Measurements from ENCODE around the gene LRWD1. TPM values are rescaled to one million over a fixed set of nuclear protein-coding genes. Genes with fewer than 3 reads are reported as not detected.

Gene LRWD1
- total and polyA plus RNA-seq, 2 of the 4 experiments (the other 2 are of a cell fraction) = 20.3 to 27.2 TPM

DNA sequence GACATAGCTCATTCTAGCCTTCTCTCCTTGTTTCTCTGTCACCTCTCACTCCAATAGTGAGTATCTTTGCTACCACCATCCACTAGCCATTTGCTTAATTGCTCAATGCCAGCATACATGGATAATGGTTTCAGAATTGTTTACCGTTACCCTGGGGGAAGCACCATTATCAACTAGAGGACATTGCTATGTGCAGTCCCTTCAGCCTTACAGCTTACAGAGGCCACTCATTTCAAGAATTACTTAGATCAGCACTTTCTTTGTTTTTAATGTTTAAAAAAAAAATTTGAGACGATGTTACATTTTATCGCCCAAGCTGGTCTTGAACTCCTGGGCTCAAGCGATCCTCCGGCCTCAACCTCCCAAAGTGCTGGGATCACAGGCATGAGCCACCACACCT is 46.2 kb upstream of the LRWD1 start:
- Histone ChIP-seq H4K8ac (ENCODE audit: low read depth in 2 of 2, low read length in 2 of 2) (no peak overlapping the region), H3K79me1 (ENCODE audit: low read depth in 1 of 2, low read length in 2 of 2) (peaks cover 20 to 55% of the 10 kb centered on the region in 2 experiments), H4K20me1 (ENCODE audit: insufficient read depth, low read length) (no peaks in the 10 kb centered on the region; the same call in none of the 2 replicates), H2BK5ac (ENCODE audit: low read depth, low read length, poor library complexity, severe bottlenecking) (no peak overlapping the region), H3K23ac (ENCODE audit: low read depth, low read length) (no peak overlapping the region), H2BK20ac (ENCODE audit: low read depth, low read length) (no peak overlapping the region), H3K18ac (ENCODE audit: low read depth, low read length) (no peak overlapping the region), H2AK5ac (ENCODE audit: low read depth, low read length) (no peak overlapping the region), H3K56ac (ENCODE audit: extremely low read depth, insufficient read depth, low read length) (no peak overlapping the region), H2AK9ac (replicated peaks; ENCODE audit: low read depth, low read length, poor library complexity) (no peak overlapping the region), H2BK15ac (ENCODE audit: low read depth, low read length) (no peak overlapping the region), H3K9ac (ENCODE audit: low read depth, low read length) (no peak overlapping the region), H4K5ac (ENCODE audit: low read depth, low read length) (no peak overlapping the region), H3K4me1 (ENCODE audit: control insufficient read depth, insufficient read depth, low read length) (no peaks in the 10 kb centered on the region), H3K9me1 (ENCODE audit: insufficient read depth, low read length) (peaks cover 3% of the 10 kb centered on the region; the same call in 1 of the 2 replicates), H3K14ac (replicated peaks; ENCODE audit: low read depth, low read length) (no peak overlapping the region), H3K36me3 (ENCODE audit: control insufficient read depth, insufficient read depth, low read length) (peaks cover 44% of the 10 kb centered on the region), H3K27ac (ENCODE audit: insufficient read depth, low read length) (no peak overlapping the region), H2BK120ac (ENCODE audit: low read depth, low read length) (no peak overlapping the region), H3K9me3 (ENCODE audit: control insufficient read depth, insufficient read depth, low read length) (no peaks in the 10 kb centered on the region), H4K91ac (ENCODE audit: insufficient read depth, low read depth, low read length) (no peak overlapping the region), H2AFZ (replicated peaks; ENCODE audit: low read length, poor library complexity) (no peak overlapping the region), H3K4ac (ENCODE audit: low read depth, low read length) (no peak overlapping the region), H3K4me3 (ENCODE audit: insufficient read depth, low read depth, low read length) (no peak overlapping the region), H3K27me3 (ENCODE audit: control insufficient read depth, insufficient read depth, low read length) (no peaks in the 10 kb centered on the region), H3K4me2 (ENCODE audit: low read depth, low read length) (no peak overlapping the region)
- 100% methylated on average over 2 of the region's 5 CpGs; no CpG with 5 or more reads in 1 of the 2 experiments for WGBS, 2 experiments (ENCODE audit: extremely low coverage in 2 of 2, insufficient read length in 1 of 2)
- intact Hi-C loops (cut with micrococcal nuclease) = no loop called here
- ChIA-PET POLR2A (ENCODE audit: unreplicated experiment) (no interaction called here), CTCF (no interaction called here)
- dilution Hi-C loops (cut with HindIII; ENCODE audit: low sequenced_read_pairs, unreplicated experiment) = no loop called here
- TF ChIP-seq MAFK (IDR thresholded peaks at IDR 0.05; ENCODE audit: low read depth, low read length) (peak; percentile 81), FOS (IDR thresholded peaks at IDR 0.05; ENCODE audit: low read depth, low read length) (no peak)
- BruUV-seq (replicated peaks) = no TSS peak
- DNase-seq (no peak), ATAC-seq (ENCODE audit: low read depth) (no peak)
- in situ Hi-C loops (cut with MboI; ENCODE audit: low sequenced_read_pairs) = no loop called here

Measured in IMR-90 (cell line).